IMR-90 (cell line): ENCODE measurements around the gene ASTN2. TPM values are rescaled to one million over a fixed set of nuclear protein-coding genes. Genes with fewer than 3 reads are reported as not detected.

Source experiments
- ATAC-seq: fragments of 200-7000 bp; cut with Tn5 transposase; 2 replicates; pipeline ENCODE4 v1.9.1; 2020; ENCODE audit warnings: low read depth, mild to moderate bottlenecking, moderate library complexity
- BruUV-seq: library from RNA; stranded (reverse); fragments of 400-500 nt; replicated peaks from 2 replicates; lab custom pipeline; 2021; lab: Mats Ljungman, UMichigan
- CTCF ChIA-PET: fragments of 300-600 bp; formaldehyde crosslinking; extraction: SDS; loops from one replicate; lab custom pipeline; 2021; ENCODE audit warnings: antibody characterized with exemption; lab: Yijun Ruan, JAX
- POLR2A ChIA-PET: fragments of 300-600 bp; sonication (Branson Sonifier 250); formaldehyde crosslinking; loops from one replicate; lab custom pipeline; 2022; ENCODE audit warnings: antibody characterized with exemption; ENCODE audit not compliant: unreplicated experiment; lab: Charles Lee
- DNase-seq: peaks from one replicate; pipeline ENCODE4 v3.0.0; 2013
- H2AFZ ChIP-seq: replicated peaks from 2 replicates; pipeline ENCODE3; 2013; ENCODE audit warnings: low read length, mild to moderate bottlenecking; ENCODE audit not compliant: poor library complexity
- H2AK5ac ChIP-seq: 2 replicates; pipeline ENCODE4 v1.6.1; 2013; ENCODE audit warnings: low read depth, low read length, inconsistent platforms
- H2AK9ac ChIP-seq: replicated peaks from 2 replicates; pipeline ENCODE3; 2013; ENCODE audit warnings: mild to moderate bottlenecking, low read depth, low read length, moderate library complexity; ENCODE audit not compliant: poor library complexity
- H2BK120ac ChIP-seq: 2 replicates; pipeline ENCODE4 v1.6.1; 2013; ENCODE audit warnings: low read depth, low read length, inconsistent platforms
- H2BK15ac ChIP-seq: 3 replicates; pipeline ENCODE4 v1.6.1; 2013; ENCODE audit warnings: low read depth, low read length, inconsistent platforms
- H2BK20ac ChIP-seq: 2 replicates; pipeline ENCODE4 v1.6.1; 2013; ENCODE audit warnings: low read depth, mild to moderate bottlenecking, inconsistent platforms, low read length, moderate library complexity
- H2BK5ac ChIP-seq: 2 replicates; pipeline ENCODE4 v1.6.1; 2013; ENCODE audit warnings: mild to moderate bottlenecking, low read depth, low read length, inconsistent platforms; ENCODE audit not compliant: poor library complexity, severe bottlenecking
- H3K14ac ChIP-seq: replicated peaks from 2 replicates; pipeline ENCODE4 v1.6.1; 2013; ENCODE audit warnings: low read depth, low read length, inconsistent platforms
- H3K18ac ChIP-seq: 2 replicates; pipeline ENCODE4 v1.6.1; 2013; ENCODE audit warnings: low read depth, low read length, control low read depth
- H3K23ac ChIP-seq: 2 replicates; pipeline ENCODE4 v1.6.1; 2013; ENCODE audit warnings: low read depth, low read length, inconsistent platforms
- H3K27ac ChIP-seq: 2 replicates; pipeline ENCODE4 v1.5.1; 2013; ENCODE audit warnings: mild to moderate bottlenecking, control low read depth, low read length; ENCODE audit not compliant: insufficient read depth
- H3K27me3 ChIP-seq: 2 replicates; pipeline ENCODE4 v1.6.1; 2013; ENCODE audit warnings: low read length; ENCODE audit not compliant: control insufficient read depth, insufficient read depth
- H3K36me3 ChIP-seq: 2 replicates; pipeline ENCODE4 v1.6.1; 2013; ENCODE audit warnings: low read length, mixed read lengths; ENCODE audit not compliant: control insufficient read depth, insufficient read depth
- H3K4ac ChIP-seq: 2 replicates; pipeline ENCODE4 v1.6.1; 2013; ENCODE audit warnings: low read depth, low read length, inconsistent platforms
- H3K4me1 ChIP-seq: 2 replicates; pipeline ENCODE4 v1.6.1; 2013; ENCODE audit warnings: low read length, mixed read lengths; ENCODE audit not compliant: control insufficient read depth, insufficient read depth
- H3K4me2 ChIP-seq: 2 replicates; pipeline ENCODE4 v1.6.1; 2013; ENCODE audit warnings: low read depth, mild to moderate bottlenecking, control low read depth, low read length, moderate library complexity
- H3K4me3 ChIP-seq: 2 replicates; pipeline ENCODE4 v1.5.1; 2013; ENCODE audit warnings: low read depth, mild to moderate bottlenecking, control low read depth, low read length, moderate library complexity; ENCODE audit not compliant: insufficient read depth
- H3K56ac ChIP-seq: 2 replicates; pipeline ENCODE4 v1.6.1; 2013; ENCODE audit warnings: low read length, inconsistent platforms; ENCODE audit not compliant: insufficient read depth; ENCODE audit errors: extremely low read depth
- H3K79me1 ChIP-seq, 2 experiments: 2 replicates each; pipeline ENCODE4 v1.6.1; 2013; ENCODE audit warnings: low read length in 2 of 2, inconsistent platforms in 1 of 2, low read depth in 1 of 2
- H3K9ac ChIP-seq: 2 replicates; pipeline ENCODE4 v1.6.1; 2013; ENCODE audit warnings: low read depth, low read length, control low read depth
- H3K9me1 ChIP-seq: 2 replicates; pipeline ENCODE4 v1.6.1; 2013; ENCODE audit warnings: low read length, inconsistent platforms; ENCODE audit not compliant: insufficient read depth
- H3K9me3 ChIP-seq: 2 replicates; pipeline ENCODE4 v1.6.1; 2013; ENCODE audit warnings: low read length; ENCODE audit not compliant: control insufficient read depth, insufficient read depth
- H4K20me1 ChIP-seq: 2 replicates; pipeline ENCODE4 v1.6.1; 2013; ENCODE audit warnings: low read length, inconsistent platforms; ENCODE audit not compliant: insufficient read depth
- H4K5ac ChIP-seq: 2 replicates; pipeline ENCODE4 v1.6.1; 2013; ENCODE audit warnings: mild to moderate bottlenecking, low read depth, low read length, control low read depth
- H4K8ac ChIP-seq, 2 experiments: 2 replicates each; pipeline ENCODE4 v1.6.1; 2013; ENCODE audit warnings: low read depth in 2 of 2, low read length in 2 of 2, control low read depth in 1 of 2, inconsistent platforms in 1 of 2
- H4K91ac ChIP-seq: 2 replicates; pipeline ENCODE4 v1.6.1; 2013; ENCODE audit warnings: low read depth, low read length, inconsistent platforms; ENCODE audit not compliant: insufficient read depth
- BHLHE40 ChIP-seq: fragments of 150-350 bp; IDR thresholded peaks from 2 replicates; pipeline ENCODE4 v1.6.1; 2016; ENCODE audit warnings: mild to moderate bottlenecking, low read depth, low read length
- CEBPB ChIP-seq: IDR thresholded peaks from 2 replicates; pipeline ENCODE4 v1.6.1; 2012; ENCODE audit warnings: low read depth, low read length, improper control_type of control experiment
- CHD1 ChIP-seq: IDR thresholded peaks from 2 replicates; pipeline ENCODE4 v1.6.1; 2012; ENCODE audit warnings: low read depth, low read length, improper control_type of control experiment
- POLR2A ChIP-seq: IDR thresholded peaks from 2 replicates; pipeline ENCODE4 v1.6.1; 2012; ENCODE audit warnings: mild to moderate bottlenecking, low read depth, low read length
- RCOR1 ChIP-seq: IDR thresholded peaks from 2 replicates; pipeline ENCODE4 v1.6.1; 2012; ENCODE audit warnings: mild to moderate bottlenecking, low read length, improper control_type of control experiment; ENCODE audit not compliant: insufficient replicate concordance
- WGBS, 2 experiments: methylation state at CpG; one replicate each; pipeline versions ENCODE4 v1.1.5 to v1.1.7; 2013; ENCODE audit warnings: missing lambda C conversion rate in 2 of 2; ENCODE audit not compliant: insufficient read length in 1 of 2; ENCODE audit errors: extremely low coverage in 2 of 2; 5-methylcytosine and 5-hydroxymethylcytosine counted together
- dilution Hi-C: fragments of 300-500 bp; cut with HindIII; formaldehyde crosslinking; loops from one replicate; pipeline ENCODE4 v1.14.3; 2018; ENCODE audit warnings: low sequenced_read_pairs; ENCODE audit not compliant: unreplicated experiment
- in situ Hi-C: fragments of 300-500 bp; cut with MboI; formaldehyde crosslinking; loops from 3 replicates; pipeline ENCODE4 v1.14.3; 2019; ENCODE audit warnings: low sequenced_read_pairs, inconsistent platforms, mixed read lengths
- intact Hi-C: fragments of 100-400 bp; cut with micrococcal nuclease; formaldehyde crosslinking; loops from 2 replicates; pipeline ENCODE4 v1.10.0; 2022
- polyA plus RNA-seq, 3 experiments: library from polyadenylated mRNA; depleted of rRNA; stranded (reverse); fragments of >200 nt; gene quantifications; 2 replicates each; pipeline ENCODE4 v1.2.3, GENCODE V29; 2012; ENCODE audit warnings: low replicate concordance in 1 of 3
- total RNA-seq: library from RNA; depleted of rRNA; stranded (reverse); fragments of >200 nt; gene quantifications from 2 replicates; pipeline ENCODE4 v1.2.3, GENCODE V29; 2012

The ASTN2 gene
- total and polyA plus RNA-seq, 2 of the 4 experiments (the other 2 are of a cell fraction), result 3.8 to 6.8 TPM

DNA sequence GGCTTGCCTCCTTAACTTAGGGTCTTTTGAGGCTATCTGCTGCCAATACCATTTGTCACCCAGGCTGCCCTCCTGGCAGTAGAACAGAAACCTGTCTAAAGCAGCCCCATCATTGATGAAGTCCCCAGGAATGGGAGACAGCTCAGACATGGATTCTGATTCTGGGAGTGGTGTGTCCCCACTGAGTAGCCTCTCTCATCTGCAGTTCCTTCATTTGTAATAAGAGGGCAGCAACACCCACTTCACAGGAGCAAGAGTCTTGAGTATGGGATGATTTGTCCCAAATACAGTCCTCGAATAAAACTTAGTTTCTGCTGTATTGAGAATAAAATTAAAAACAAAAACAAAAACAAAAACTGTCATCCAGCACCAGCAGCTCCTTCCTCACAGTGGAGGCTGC lies 167.6 kb downstream of the ASTN2 start:
- Histone ChIP-seq H3K79me1 (no peaks in the 10 kb centered on the region), H3K27ac (no peak overlapping the region), H3K9ac (no peak overlapping the region), H3K18ac (no peak overlapping the region), H3K14ac (no peak overlapping the region), H2BK5ac (no peak overlapping the region), H2BK20ac (no peak overlapping the region), H4K8ac (no peak overlapping the region), H2BK15ac (no peak overlapping the region), H3K23ac (no peak overlapping the region), H3K56ac (no peak overlapping the region), H2AK9ac (no peak overlapping the region), H2BK120ac (no peak overlapping the region), H3K4ac (no peak overlapping the region), H3K9me3 (peaks cover 6% of the 10 kb centered on the region), H4K91ac (no peak overlapping the region), H4K20me1 (no peaks in the 10 kb centered on the region), H2AK5ac (no peak overlapping the region), H3K4me2 (no peak overlapping the region), H2AFZ (no peak overlapping the region), H3K4me1 (no peaks in the 10 kb centered on the region), H3K4me3 (no peak overlapping the region), H3K36me3 (no peaks in the 10 kb centered on the region), H3K9me1 (no peaks in the 10 kb centered on the region), H3K27me3 (no peaks in the 10 kb centered on the region), H4K5ac (no peak overlapping the region)
- CTCF ChIA-PET, result interaction anchor here (1.1 kb wide), 1 partner anchor 9 kb away, joined by 3 read pairs; no protein-coding TSS in a partner anchor
- dilution Hi-C loops, result no loop called here
- in situ Hi-C loops, result no loop called here
- intact Hi-C loops, result no loop called here
- no peak for DNase-seq
- POLR2A ChIA-PET, result no interaction called here
- no TSS peak for BruUV-seq
- TF ChIP-seq POLR2A, result no peak
- no peak for TF ChIP-seq CEBPB
- no peak for TF ChIP-seq CHD1
- no peak for TF ChIP-seq RCOR1
- no peak for TF ChIP-seq BHLHE40
- ATAC-seq, result no peak
- WGBS, 2 experiments, result no CpG with 5 or more reads among the region's 1 CpG
